22Rv1 (cell line): ENCODE measurements around the gene RPS6KL1.

Experiments
- CTCF ChIP-seq: fragments of 450-650 bp; IDR thresholded peaks from 2 replicates; pipeline ENCODE4 v1.5.1; 2017; ENCODE audit warnings: mild to moderate bottlenecking
- ZFX ChIP-seq: fragments of 450-650 bp; IDR thresholded peaks from 2 replicates; pipeline ENCODE4 v1.6.1; 2017; ENCODE audit warnings: antibody characterized with exemption, borderline replicate concordance

GRCh38 chr14:74947353-74948227 lies 24.5 kb upstream of the RPS6KL1 start:
- TF ChIP-seq CTCF = no peak
- no peak for TF ChIP-seq ZFX
